Measurements from ENCODE around the gene UBXN4.

The UBXN4 gene

DNA sequence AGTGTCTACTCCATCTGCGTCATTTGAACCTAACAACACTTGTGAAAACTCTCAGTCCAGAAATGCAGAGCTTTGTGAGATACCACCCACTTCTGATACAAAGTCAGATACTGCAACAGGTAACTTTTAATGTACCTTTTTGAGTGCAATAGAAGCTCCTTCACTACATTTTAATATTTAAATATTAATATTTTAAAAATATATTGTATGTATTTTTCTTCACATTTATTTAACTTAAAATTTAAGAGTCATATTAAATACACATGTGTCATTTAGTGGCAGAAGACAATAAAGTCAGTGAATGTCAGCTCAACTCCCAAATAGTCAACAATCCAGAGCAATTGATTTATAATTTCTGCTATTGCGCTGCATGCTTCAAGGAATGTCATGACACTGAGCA is 13.9 kb downstream of the UBXN4 start:
- DNase-seq (ENCODE audit: extremely low spot score) = no peak
- ChIA-PET CTCF (interaction anchor here (1.2 to 3.5 kb wide), 5 partner anchors 11 to 42 kb away, joined by 3 to 24 read pairs (median 4); partner anchors contain the start of gene UBXN4), POLR2A (interaction anchor here (0.6 kb wide), 1 partner anchor 33 kb away, joined by 3 read pairs; no protein-coding TSS in a partner anchor)

DNA sequence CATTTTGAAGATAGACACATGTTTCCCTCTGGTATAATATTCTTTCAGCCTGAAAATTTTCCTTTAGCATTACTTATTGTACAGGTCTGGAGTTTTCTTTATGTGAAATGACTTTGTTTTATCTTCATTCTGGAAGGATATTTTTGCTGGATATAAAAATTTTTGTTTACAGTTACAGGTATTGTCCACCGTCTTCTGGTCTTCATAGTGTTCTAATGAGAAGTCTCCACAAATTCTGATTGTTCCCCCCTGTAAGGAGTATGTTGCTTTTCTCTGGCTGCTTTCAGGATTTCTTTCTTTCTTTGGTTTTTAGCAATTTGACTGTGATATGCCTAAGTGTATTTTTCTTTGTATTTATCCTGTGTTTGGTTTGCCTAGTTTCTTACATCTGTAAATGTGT is 15.0 kb downstream of the UBXN4 start:
- ChIA-PET POLR2A (no interaction called here), CTCF (interaction anchor here (1.3 to 3.5 kb wide), 2 partner anchors 12 to 14 kb away, joined by 3 to 24 read pairs; no protein-coding TSS in a partner anchor)
- no peak for DNase-seq (ENCODE audit: extremely low spot score)
- TF ChIP-seq CTCF (IDR thresholded peaks at IDR 0.05; ENCODE audit: control extremely low read depth, extremely low read depth, low read depth, missing control alignments) = no peak

More for the DNA sequence above, 13.9 kb downstream of the UBXN4 start:
- TF ChIP-seq CTCF (IDR thresholded peaks at IDR 0.05; ENCODE audit: control extremely low read depth, extremely low read depth, low read depth, missing control alignments) = no peak

DNA sequence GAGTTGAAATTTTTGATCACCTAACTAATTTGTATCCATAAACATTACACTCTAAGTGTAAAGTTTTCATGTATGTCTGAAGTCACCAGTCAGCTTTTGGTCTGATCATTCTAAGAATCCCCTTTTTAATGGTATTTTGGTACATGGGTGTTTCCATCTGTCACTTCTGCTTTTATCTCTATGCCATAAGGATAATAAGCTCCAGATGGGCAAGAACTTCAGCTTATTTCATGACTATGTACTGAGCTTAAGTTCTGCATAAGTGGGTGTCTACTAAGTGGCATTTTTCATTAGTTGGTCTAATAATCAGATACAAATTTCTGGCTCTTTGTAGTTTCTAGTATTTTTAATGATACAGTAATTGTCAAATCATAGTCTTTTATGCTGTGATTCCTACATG is 20.4 kb downstream of the UBXN4 start:
- no peak for TF ChIP-seq CTCF (IDR thresholded peaks at IDR 0.05; ENCODE audit: control extremely low read depth, extremely low read depth, low read depth, missing control alignments)
- ChIA-PET CTCF (interaction anchor here (1.1 to 3.7 kb wide), 4 partner anchors 11 to 36 kb away, joined by 3 to 16 read pairs (median 3); no protein-coding TSS in a partner anchor), POLR2A (no interaction called here)
- no peak for DNase-seq (ENCODE audit: extremely low spot score)

GRCh38 chr2:135762530-135762929 is 20.9 kb downstream of the UBXN4 start:
- TF ChIP-seq CTCF (IDR thresholded peaks at IDR 0.05; ENCODE audit: control extremely low read depth, extremely low read depth, low read depth, missing control alignments) = no peak
- ChIA-PET POLR2A (no interaction called here), CTCF (interaction anchor here (1.1 to 3.7 kb wide), 4 partner anchors 10 to 35 kb away, joined by 3 to 16 read pairs (median 3); no protein-coding TSS in a partner anchor)
- no peak for DNase-seq (ENCODE audit: extremely low spot score)

- ChIA-PET POLR2A (no interaction called here), CTCF (interaction anchor here (1.1 to 3.3 kb wide), 3 partner anchors 9 to 15 kb away, joined by 3 to 12 read pairs (median 3); no protein-coding TSS in a partner anchor)
- TF ChIP-seq CTCF (IDR thresholded peaks at IDR 0.05; ENCODE audit: control extremely low read depth, extremely low read depth, low read depth, missing control alignments) = no peak
- DNase-seq (ENCODE audit: extremely low spot score) = no peak
These were observed 27.2 kb downstream of the UBXN4 start for GRCh38 chr2:135768863-135769262.

GRCh38 chr2:135773319-135773718 is 31.7 kb downstream of the UBXN4 start:
- no peak for DNase-seq (ENCODE audit: extremely low spot score)
- no peak for TF ChIP-seq CTCF (IDR thresholded peaks at IDR 0.05; ENCODE audit: control extremely low read depth, extremely low read depth, low read depth, missing control alignments)
- ChIA-PET CTCF (interaction anchor here (1.1 to 3.2 kb wide), 6 partner anchors 7 to 24 kb away, joined by 3 to 11 read pairs (median 4); no protein-coding TSS in a partner anchor), POLR2A (no interaction called here)
